ENCODE measurements around the gene MAP2K3. TPM values are rescaled to one million over a fixed set of nuclear protein-coding genes. Genes with fewer than 3 reads are reported as not detected.
A peak's percentile ranks its signal among the peaks of the same experiment; 100 is the strongest.

MAP2K3 gene
- total RNA-seq, 2 experiments from 2014 or later: 87.0 to 87.2 TPM

- intact Hi-C loops (cut with micrococcal nuclease): no loop called here
- CTCF ChIA-PET: no interaction called here
- Mint-ChIP-seq H3K9me3 (no peaks in the 10 kb centered on the region), H3K4me1 (ENCODE audit: low read depth) (peaks cover 17% of the 10 kb centered on the region), H3K27ac (no peak overlapping the region), H3K27me3 (ENCODE audit: low read depth) (no peaks in the 10 kb centered on the region), H3K4me3 (no peak overlapping the region), H3K36me3 (ENCODE audit: low read depth) (no peaks in the 10 kb centered on the region)
- DNase-seq: no peak
Observed at GRCh38 chr17:21247552-21248258, 36.8 kb upstream of the MAP2K3 start.

GRCh38 chr17:21248500-21248899 lies 36.0 kb upstream of the MAP2K3 start:
- Mint-ChIP-seq H3K36me3 (ENCODE audit: low read depth) (no peaks in the 10 kb centered on the region), H3K27me3 (ENCODE audit: low read depth) (no peaks in the 10 kb centered on the region), H3K4me3 (no peak overlapping the region), H3K27ac (no peak overlapping the region), H3K9me3 (no peaks in the 10 kb centered on the region), H3K4me1 (ENCODE audit: low read depth) (peaks cover 17% of the 10 kb centered on the region)
- CTCF ChIA-PET: interaction anchor here (2.1 kb wide), 1 partner anchor 31 kb away, joined by 6 read pairs; no protein-coding TSS in a partner anchor
- intact Hi-C loops (cut with micrococcal nuclease): no loop called here
- DNase-seq: no peak

DNA sequence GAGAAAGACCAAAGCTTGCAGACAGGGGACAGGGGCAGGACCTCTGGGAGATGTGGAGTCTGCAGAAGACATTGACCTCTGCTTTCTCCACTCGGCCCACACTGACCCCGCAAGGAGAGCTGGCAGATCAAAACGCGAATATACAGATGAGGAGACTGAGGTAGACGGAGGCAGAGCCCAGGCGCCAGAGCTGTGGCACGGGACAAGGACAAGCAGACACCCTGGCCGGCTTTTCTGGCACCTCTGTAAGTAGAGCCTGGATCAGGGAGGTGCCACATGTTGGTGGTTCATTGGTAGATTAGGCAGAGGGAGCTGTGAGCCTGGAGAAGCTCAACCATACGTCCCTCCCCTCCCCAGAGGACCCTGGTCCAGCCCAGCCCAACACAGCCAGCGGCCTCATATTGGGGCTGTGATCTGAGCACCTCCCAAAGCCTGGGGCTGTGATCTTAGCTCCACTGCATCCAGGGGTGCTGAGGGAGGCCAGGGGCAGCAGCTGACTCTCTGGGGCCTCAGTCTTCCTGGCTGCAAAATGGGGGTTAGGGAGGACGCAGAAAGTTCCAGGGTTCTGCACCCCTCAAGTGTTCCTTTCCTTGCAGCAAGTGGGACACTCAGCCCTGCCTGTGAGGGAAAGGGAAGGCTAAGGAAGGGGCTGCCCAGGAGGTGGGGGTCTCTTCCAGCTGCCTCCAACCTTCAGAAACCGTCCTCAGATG lies 35.3 kb upstream of the MAP2K3 start:
- Mint-ChIP-seq H3K27ac (no peak overlapping the region), H3K36me3 (ENCODE audit: low read depth) (no peaks in the 10 kb centered on the region), H3K4me1 (ENCODE audit: low read depth) (peaks cover 20% of the 10 kb centered on the region), H3K4me3 (no peak overlapping the region), H3K27me3 (ENCODE audit: low read depth) (no peaks in the 10 kb centered on the region), H3K9me3 (no peaks in the 10 kb centered on the region)
- intact Hi-C loops (cut with micrococcal nuclease): no loop called here
- CTCF ChIA-PET: interaction anchor here (2.1 kb wide), 1 partner anchor 30 kb away, joined by 6 read pairs; no protein-coding TSS in a partner anchor
- no peak for DNase-seq

GRCh38 chr17:21249920-21250703 lies 34.4 kb upstream of the MAP2K3 start:
- DNase-seq: no peak
- H3K4me1 Mint-ChIP-seq (ENCODE audit: low read depth): peaks cover 20% of the 10 kb centered on the region
- no peaks in the 10 kb centered on the region for H3K27me3 Mint-ChIP-seq (ENCODE audit: low read depth)
- intact Hi-C loops (cut with micrococcal nuclease): no loop called here
- CTCF ChIA-PET: interaction anchor here (1.5 to 2.1 kb wide), 2 partner anchors 30 to 36 kb away, joined by 5 to 6 read pairs; no protein-coding TSS in a partner anchor
- H3K36me3 Mint-ChIP-seq (ENCODE audit: low read depth): no peaks in the 10 kb centered on the region
- no peak overlapping the region for H3K27ac Mint-ChIP-seq
- no peaks in the 10 kb centered on the region for H3K9me3 Mint-ChIP-seq
- H3K4me3 Mint-ChIP-seq: no peak overlapping the region

- Mint-ChIP-seq H3K9me3 (no peaks in the 10 kb centered on the region), H3K27me3 (ENCODE audit: low read depth) (no peaks in the 10 kb centered on the region), H3K4me1 (ENCODE audit: low read depth) (peaks cover 19% of the 10 kb centered on the region), H3K4me3 (no peak overlapping the region), H3K27ac (no peak overlapping the region), H3K36me3 (ENCODE audit: low read depth) (no peaks in the 10 kb centered on the region)
- intact Hi-C loops (cut with micrococcal nuclease): no loop called here
- no peak for DNase-seq
- CTCF ChIA-PET: interaction anchor here (0.5 to 1.5 kb wide), 2 partner anchors 35 to 120 kb away, joined by 3 to 5 read pairs; no protein-coding TSS in a partner anchor
Observed at GRCh38 chr17:21250854-21251253, 33.7 kb upstream of the MAP2K3 start.

GRCh38 chr17:21251337-21252010 lies 33.0 kb upstream of the MAP2K3 start:
- peaks cover 17% of the 10 kb centered on the region for H3K4me1 Mint-ChIP-seq (ENCODE audit: low read depth)
- no peaks in the 10 kb centered on the region for H3K27me3 Mint-ChIP-seq (ENCODE audit: low read depth)
- CTCF ChIA-PET: interaction anchor here (0.6 kb wide), 1 partner anchor 253 kb away, joined by 3 read pairs; no protein-coding TSS in a partner anchor
- H3K4me3 Mint-ChIP-seq: no peak overlapping the region
- H3K36me3 Mint-ChIP-seq (ENCODE audit: low read depth): no peaks in the 10 kb centered on the region
- no peak for DNase-seq
- no peaks in the 10 kb centered on the region for H3K9me3 Mint-ChIP-seq
- intact Hi-C loops (cut with micrococcal nuclease): no loop called here
- H3K27ac Mint-ChIP-seq: no peak overlapping the region

- Mint-ChIP-seq H3K36me3 (ENCODE audit: low read depth) (no peaks in the 10 kb centered on the region), H3K27me3 (ENCODE audit: low read depth) (no peaks in the 10 kb centered on the region), H3K27ac (no peak overlapping the region), H3K4me1 (ENCODE audit: low read depth) (peaks cover 17% of the 10 kb centered on the region), H3K9me3 (no peaks in the 10 kb centered on the region), H3K4me3 (peak overlapping the region; percentile 70)
- DNase-seq: no peak
- intact Hi-C loops (cut with micrococcal nuclease): no loop called here
- CTCF ChIA-PET: interaction anchor here (0.8 kb wide), 1 partner anchor 309 kb away, joined by 3 read pairs; no protein-coding TSS in a partner anchor
Observed at GRCh38 chr17:21252289-21252795, 32.2 kb upstream of the MAP2K3 start.

DNA sequence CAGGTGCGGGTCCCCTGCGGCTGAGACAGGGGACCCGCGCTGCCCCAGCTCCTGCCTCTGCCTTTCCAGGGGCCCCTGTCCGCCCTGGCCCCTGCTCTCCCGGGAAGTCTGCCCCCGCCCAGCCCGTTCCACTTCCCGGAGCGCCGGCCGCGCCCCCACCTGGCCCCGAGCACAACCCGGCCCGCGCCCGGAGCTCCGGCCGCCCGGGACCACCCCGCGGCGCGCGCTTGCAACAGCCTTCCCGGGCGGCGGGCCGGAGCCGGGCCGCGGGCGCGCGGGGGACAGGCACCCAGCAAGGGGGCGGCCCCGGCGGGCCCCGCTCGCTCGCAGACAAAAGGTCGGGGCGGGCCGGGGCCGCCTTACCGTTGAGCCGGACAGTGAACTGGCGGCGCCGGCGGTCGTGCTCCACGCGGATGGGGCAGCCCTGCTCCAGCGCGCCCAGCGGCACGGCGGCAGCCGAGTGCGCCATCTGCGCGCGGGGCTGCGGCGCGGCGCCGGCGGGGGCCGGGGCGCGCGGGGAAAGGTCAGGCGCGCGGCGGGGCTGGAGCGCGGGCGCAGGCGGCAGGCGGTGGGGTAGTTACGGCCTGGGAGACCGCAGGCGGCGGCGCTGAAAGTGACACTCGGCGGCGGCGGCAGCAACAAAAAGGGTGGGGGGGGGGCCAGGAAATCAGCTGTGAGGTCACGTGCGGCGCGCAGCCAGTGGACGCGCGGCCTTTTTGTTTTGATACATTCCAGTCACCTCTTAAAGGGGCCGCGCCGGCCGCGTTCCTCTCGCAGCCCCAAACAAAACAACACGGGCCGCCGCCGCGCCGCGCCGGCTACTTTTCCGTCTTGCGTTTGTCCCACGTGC lies 31.5 kb upstream of the MAP2K3 start, which contains the start of gene NATD1:
Gene NATD1 (minus strand): TSS at position 615 of the 850 bp plus-strand sequence. CDS start 146 bp downstream, at position 469.
- CTCF ChIA-PET: interaction anchor here (0.8 kb wide), 1 partner anchor 309 kb away, joined by 3 read pairs; no protein-coding TSS in a partner anchor
- Mint-ChIP-seq H3K4me1 (ENCODE audit: low read depth) (peaks cover 19% of the 10 kb centered on the region), H3K27ac (no peak within 1 kb of the TSS), H3K9me3 (no peaks in the 10 kb centered on the region), H3K27me3 (ENCODE audit: low read depth) (no peaks in the 10 kb centered on the region), H3K36me3 (ENCODE audit: low read depth) (no peaks in the 10 kb centered on the region), H3K4me3 (peak within 1 kb of the TSS; percentile 79)
- DNase-seq: peak; percentile 82
- intact Hi-C loops (cut with micrococcal nuclease): loop anchor here (1.0 kb wide), 5 partner anchors 22 to 210 kb away; partner anchors contain the start of genes TMEM11 and USP22

DNA sequence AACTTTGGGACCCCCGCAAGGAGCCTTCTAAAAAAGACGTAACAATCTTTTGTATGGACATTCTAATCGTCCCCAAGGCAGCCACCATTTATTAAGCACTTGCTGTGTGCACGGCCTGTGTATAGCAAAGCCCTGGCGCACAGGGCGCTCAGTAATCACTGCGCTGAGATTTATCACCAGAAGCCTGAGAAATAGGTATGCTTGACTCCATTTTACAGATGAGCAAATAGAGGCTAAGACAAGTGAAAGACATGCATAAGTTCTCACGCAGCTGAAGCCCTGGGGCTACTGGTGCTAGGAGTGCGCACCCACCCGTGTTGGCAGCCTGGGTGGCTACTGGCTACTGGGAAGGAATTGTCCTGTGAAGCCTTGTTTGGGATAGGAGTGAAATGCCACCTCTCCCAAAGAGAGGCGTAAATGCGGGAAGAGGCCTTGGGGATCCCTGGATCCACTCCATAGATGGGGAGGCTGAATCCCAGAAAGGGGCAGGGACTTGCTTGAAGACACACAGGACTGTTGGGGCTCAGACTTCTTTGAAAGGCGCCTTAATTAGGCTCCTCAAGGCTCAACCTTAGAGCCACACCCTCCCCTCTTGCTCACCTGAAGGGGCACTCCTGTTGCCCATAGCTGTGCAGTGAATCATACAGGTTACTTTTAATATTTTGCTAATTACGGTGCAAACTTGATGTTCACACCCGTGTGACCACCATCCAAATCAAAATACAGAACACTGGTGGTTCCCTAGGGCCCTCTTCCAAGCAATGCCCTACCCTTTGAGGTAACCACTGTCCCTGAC lies 30.7 kb upstream of the MAP2K3 start:
- Mint-ChIP-seq H3K4me3 (peak overlapping the region; percentile 79), H3K36me3 (ENCODE audit: low read depth) (no peaks in the 10 kb centered on the region), H3K27ac (no peak overlapping the region), H3K27me3 (ENCODE audit: low read depth) (no peaks in the 10 kb centered on the region), H3K9me3 (no peaks in the 10 kb centered on the region), H3K4me1 (ENCODE audit: low read depth) (peaks cover 23% of the 10 kb centered on the region)
- no peak for DNase-seq
- intact Hi-C loops (cut with micrococcal nuclease): loop anchor here (1.0 kb wide), 5 partner anchors 21 to 211 kb away; partner anchors contain the start of genes TMEM11 and USP22
- CTCF ChIA-PET: interaction anchor here (0.7 to 1.2 kb wide), 2 partner anchors 25 to 26 kb away, joined by 3 read pairs; no protein-coding TSS in a partner anchor

GRCh38 chr17:21258593-21258992 lies 25.9 kb upstream of the MAP2K3 start:
- H3K27me3 Mint-ChIP-seq (ENCODE audit: low read depth): no peaks in the 10 kb centered on the region
- H3K36me3 Mint-ChIP-seq (ENCODE audit: low read depth): no peaks in the 10 kb centered on the region
- CTCF ChIA-PET: no interaction called here
- intact Hi-C loops (cut with micrococcal nuclease): no loop called here
- H3K27ac Mint-ChIP-seq: no peak overlapping the region
- H3K4me3 Mint-ChIP-seq: no peak overlapping the region
- DNase-seq: no peak
- H3K4me1 Mint-ChIP-seq (ENCODE audit: low read depth): peaks cover 10% of the 10 kb centered on the region
- H3K9me3 Mint-ChIP-seq: no peaks in the 10 kb centered on the region
